ENCODE results near the gene NOL9. TPM values are rescaled to one million over a fixed set of nuclear protein-coding genes. Genes with fewer than 3 reads are reported as not detected.

The NOL9 gene
- polyA plus RNA-seq, 1 of the 3 experiments (the other 2 are of a cell fraction) = 7.1 TPM

GRCh38 chr1:6579374-6580118, 25.2 kb upstream of the NOL9 start, which contains the start of gene ZBTB48:
TSS of gene ZBTB48 (plus strand) at chr1:6579994. CDS start at chr1:6580610, 616 bp downstream.
- DNase-seq = peak; percentile 100
- ChIA-PET POLR2A (interaction anchor here (1.0 to 2.3 kb wide), 3 partner anchors 10 to 45 kb away, joined by 3 to 6 read pairs (median 5); partner anchors contain the start of gene KLHL21), CTCF (interaction anchor here (0.7 to 8.5 kb wide), 6 partner anchors 11 to 89 kb away, joined by 3 to 68 read pairs (median 4); partner anchors contain the start of genes NOL9 and TAS1R1)
- Histone ChIP-seq H3K36me3 (replicated peaks in 1 of 2; ENCODE audit: control insufficient read depth in 1 of 2, insufficient read depth in 2 of 2, low read length in 1 of 2) (peaks cover 0 to 2% of the 10 kb centered on the region in 2 experiments), H4K20me1 (ENCODE audit: insufficient read depth) (no peaks in the 10 kb centered on the region), H3K4me3 (ENCODE audit: low read depth in 2 of 2, low read length in 1 of 2) (peak within 1 kb of the TSS; percentile 73 to 84), H3K79me2 (ENCODE audit: insufficient read depth) (peaks cover 29% of the 10 kb centered on the region), H3K27ac (ENCODE audit: low read depth in 2 of 2, low read length in 1 of 2) (peak within 1 kb of the TSS; percentile 76 to 88), H3F3A (replicated peaks; ENCODE audit: insufficient read depth) (no peaks in the 10 kb centered on the region), H3K4me1 (ENCODE audit: control insufficient read depth in 1 of 2, insufficient read depth in 2 of 2, low read depth in 1 of 2, low read length in 1 of 2) (peaks cover 14 to 32% of the 10 kb centered on the region in 2 experiments; a peak in 2 of 4 replicates), H3K9me3 (no peaks in the 10 kb centered on the region), H3K27me3 (ENCODE audit: insufficient read depth) (no peaks in the 10 kb centered on the region), H2AFZ (ENCODE audit: low read depth) (peak within 1 kb of the TSS; percentile 93), H3K9me2 (no peaks in the 10 kb centered on the region), H3K9ac (peak within 1 kb of the TSS; percentile 76), H3K4me2 (peak within 1 kb of the TSS; percentile 83)
- TF ChIP-seq FOSL2 (IDR thresholded peaks at IDR 0.05; ENCODE audit: borderline replicate concordance, low read depth) = no peak
- TF ChIP-seq EZH2phosphoT487 (IDR thresholded peaks at IDR 0.05; ENCODE audit: borderline replicate concordance, low read depth) = no peak
- TF ChIP-seq MXI1 (IDR thresholded peaks at IDR 0.05; ENCODE audit: low read depth, low read length) = peak; percentile 66; the same call in 1 of the 2 replicates
- peak; percentile 26 for TF ChIP-seq CHD2 (IDR thresholded peaks at IDR 0.05; ENCODE audit: low read length, partially characterized antibody)
- TF ChIP-seq EP300 (IDR thresholded peaks at IDR 0.05; ENCODE audit: borderline replicate concordance in 1 of 2, low read depth in 1 of 2, low read length in 1 of 2) = no peak
- TF ChIP-seq ZBTB33 (IDR thresholded peaks at IDR 0.05; ENCODE audit: borderline replicate concordance, low read depth) = no peak
- TF ChIP-seq POLR2AphosphoS5 (IDR thresholded peaks at IDR 0.05; ENCODE audit: low read depth, low read length) = peak; percentile 91
- TF ChIP-seq TAF1 (IDR thresholded peaks at IDR 0.05; ENCODE audit: borderline replicate concordance, low read depth, low read length) = no peak
- peak; percentile 80 for TF ChIP-seq GABPA (IDR thresholded peaks at IDR 0.05; ENCODE audit: low read depth)
- TF ChIP-seq NRF1 (IDR thresholded peaks at IDR 0.05; ENCODE audit: low read depth, low read length) = no peak
- TF ChIP-seq SIN3A (IDR thresholded peaks at IDR 0.05; ENCODE audit: borderline replicate concordance, low read depth, low read length) = peak; percentile 53; the same call in 1 of the 2 replicates
- TF ChIP-seq MEF2A (IDR thresholded peaks at IDR 0.05; ENCODE audit: borderline replicate concordance, low read depth) = no peak
- TF ChIP-seq RCOR1 (IDR thresholded peaks at IDR 0.05; ENCODE audit: low read length) = no peak
- TF ChIP-seq USF2 (IDR thresholded peaks at IDR 0.05; ENCODE audit: borderline replicate concordance, low read depth, low read length) = no peak
- no peak for TF ChIP-seq NFIC (IDR thresholded peaks at IDR 0.05; ENCODE audit: borderline replicate concordance)
- TF ChIP-seq YY1 (IDR thresholded peaks at IDR 0.05; ENCODE audit: low read depth) = no peak
- TF ChIP-seq PBX3 (IDR thresholded peaks at IDR 0.05) = no peak
- TF ChIP-seq RFX5 (IDR thresholded peaks at IDR 0.05; ENCODE audit: low read length) = peak; percentile 67
- TF ChIP-seq IRF3 (IDR thresholded peaks at IDR 0.05; ENCODE audit: low read depth, low read length) = peak; percentile 31; the same call in 1 of the 2 replicates
- no peak for TF ChIP-seq MAX (IDR thresholded peaks at IDR 0.05; ENCODE audit: low read depth)
- 30% methylated on average over 26 of the region's 58 CpGs for WGBS (ENCODE audit: low lambda C conversion rate)
